ENCODE measurements around the gene GZMM. TPM values are rescaled to one million over a fixed set of nuclear protein-coding genes. Genes with fewer than 3 reads are reported as not detected.
A peak's percentile ranks its signal among the peaks of the same experiment; 100 is the strongest.
"Not testable (repeated sequence)": the region's sequence is repeated elsewhere in the genome, so short reads cannot be mapped to it uniquely, and the experiment has no call there.

GZMM gene
- total RNA-seq, 4 donors from 2014 or later: 2.5 TPM; not detected in 3

- DNase-seq (ENCODE audit: low spot score in 2 of 2): no peak
- no peak for TF ChIP-seq POLR2A (IDR thresholded peaks at IDR 0.05)
- no peak for TF ChIP-seq CTCF (IDR thresholded peaks at IDR 0.05)
- TF ChIP-seq EP300 (IDR thresholded peaks at IDR 0.05): no peak
- Histone ChIP-seq H3K4me3 (no peak overlapping the region), H3K27ac (no peak overlapping the region), H3K9me3 (no peaks in the 10 kb centered on the region), H3K27me3 (peaks cover 0 to 26% of the 10 kb centered on the region in 2 donors), H3K4me1 (peaks cover 0 to 26% (median 3%) of the 10 kb centered on the region in 4 donors), H3K36me3 (peaks cover 0 to 53% (median 18%) of the 10 kb centered on the region in 3 donors)
- 79 to 83% methylated on average over 15 to 27 of the region's 27 CpGs for WGBS, 2 donors
Observed at GRCh38 chr19:583198-583967, 39.5 kb downstream of the GZMM start.

- Histone ChIP-seq H3K27ac (no peak overlapping the region), H3K9me3 (no peaks in the 10 kb centered on the region), H3K4me1 (peaks cover 0 to 32% (median 4%) of the 10 kb centered on the region in 4 donors), H3K4me3 (no peak overlapping the region), H3K36me3 (peaks cover 0 to 49% (median 18%) of the 10 kb centered on the region in 3 donors), H3K27me3 (peaks cover 0 to 31% of the 10 kb centered on the region in 2 donors)
- TF ChIP-seq POLR2A (IDR thresholded peaks at IDR 0.05): no peak
- no peak for TF ChIP-seq CTCF (IDR thresholded peaks at IDR 0.05)
- no peak for TF ChIP-seq EP300 (IDR thresholded peaks at IDR 0.05)
- WGBS, 2 donors: 70 to 73% methylated on average over 5 of the region's 5 CpGs
- DNase-seq (ENCODE audit: low spot score in 2 of 2): no peak
Observed at GRCh38 chr19:583968-584239, 40.1 kb downstream of the GZMM start.

GRCh38 chr19:584240-585001, 40.6 kb downstream of the GZMM start:
- no peaks in the 10 kb centered on the region for H3K9me3 ChIP-seq

GRCh38 chr19:585146-585545, 41.3 kb downstream of the GZMM start:
- Histone ChIP-seq H3K4me1 (peaks cover 0 to 38% (median 9%) of the 10 kb centered on the region in 4 donors), H3K36me3 (peaks cover 0 to 36% (median 18%) of the 10 kb centered on the region in 3 donors), H3K27me3 (peaks cover 0 to 38% of the 10 kb centered on the region in 2 donors)
- DNase-seq (ENCODE audit: low spot score in 2 of 2); H3K9me3 ChIP-seq; H3K27ac ChIP-seq; H3K4me3 ChIP-seq: not testable (repeated sequence)
- WGBS, 2 donors: 79 to 80% methylated on average over 29 to 34 of the region's 34 CpGs

More at GRCh38 chr19:584240-585001, 40.6 kb downstream of the GZMM start:
- TF ChIP-seq EP300 (IDR thresholded peaks at IDR 0.05): no peak
- peak; percentile 71 to 87 (median 77) for TF ChIP-seq CTCF (IDR thresholded peaks at IDR 0.05)
- 27 to 43% methylated on average over 28 to 30 of the region's 38 CpGs for WGBS, 2 donors
- H3K4me1 ChIP-seq: peaks cover 0 to 37% (median 9%) of the 10 kb centered on the region in 4 donors
- peaks cover 0 to 36% of the 10 kb centered on the region in 2 donors for H3K27me3 ChIP-seq
- DNase-seq (ENCODE audit: low spot score in 2 of 2): no peak
- H3K36me3 ChIP-seq: peaks cover 0 to 43% (median 18%) of the 10 kb centered on the region in 3 donors
- H3K27ac ChIP-seq: no peak overlapping the region
- no peak overlapping the region for H3K4me3 ChIP-seq

GRCh38 chr19:585551-586110, 41.8 kb downstream of the GZMM start:
- TF ChIP-seq CTCF (IDR thresholded peaks at IDR 0.05) (no peak), POLR2A (IDR thresholded peaks at IDR 0.05) (no peak), EP300 (IDR thresholded peaks at IDR 0.05) (no peak)
- H3K4me3 ChIP-seq: no peak overlapping the region
- 49 to 72% methylated on average over 5 to 7 of the region's 10 CpGs for WGBS, 2 donors
- H3K9me3 ChIP-seq: no peaks in the 10 kb centered on the region
- H3K27me3 ChIP-seq: peaks cover 0 to 38% of the 10 kb centered on the region in 2 donors
- H3K4me1 ChIP-seq: peaks cover 0 to 43% (median 9%) of the 10 kb centered on the region in 4 donors
- DNase-seq (ENCODE audit: low spot score in 2 of 2): no peak
- peaks cover 0 to 31% (median 14%) of the 10 kb centered on the region in 3 donors for H3K36me3 ChIP-seq
- H3K27ac ChIP-seq: no peak overlapping the region
